Thoracic aorta (tissue), 2 donors: ENCODE results near the gene SSUH2. TPM values are rescaled to one million over a fixed set of nuclear protein-coding genes. Genes with fewer than 3 reads are reported as not detected.

Experiments used
- ATAC-seq: fragments of 150-250 bp; one replicate; pipeline ENCODE4 v1.8.0; 2017; ENCODE audit warnings: low read depth; ENCODE audit not compliant: insufficient number of reproducible peaks, low FRiP score
- DNase-seq: peaks from one replicate; pipeline ENCODE4 v3.0.0-alpha.2; 2020; ENCODE audit warnings: low spot score
- H3K27ac ChIP-seq, 2 donors: fragments of 200-600 bp; sonication (generic); 1 replicate in 1 of 2; 2 replicates in 1 of 2; pipeline ENCODE4 v1.5.1; 2016; ENCODE audit warnings: mild to moderate bottlenecking in 2 of 2, moderate library complexity in 2 of 2
- H3K27me3 ChIP-seq: fragments of 200-600 bp; sonication (generic); replicated peaks from 2 replicates; pipeline ENCODE4 v1.6.0; 2016; ENCODE audit warnings: mild to moderate bottlenecking; ENCODE audit not compliant: insufficient read depth
- H3K36me3 ChIP-seq: fragments of 200-600 bp; sonication (generic); one replicate; pipeline ENCODE4 v1.5.1; 2016
- H3K4me1 ChIP-seq, 2 donors: fragments of 200-600 bp; sonication (generic); 1 replicate in 1 of 2; 2 replicates in 1 of 2; pipeline versions ENCODE4 v1.5.1 to v1.6.0; 2016; ENCODE audit warnings: low read depth in 2 of 2, mild to moderate bottlenecking in 1 of 2; ENCODE audit not compliant: control insufficient read depth in 1 of 2
- H3K4me3 ChIP-seq: fragments of 200-600 bp; sonication (generic); 2 replicates; pipeline ENCODE4 v1.5.1; 2016; ENCODE audit warnings: mild to moderate bottlenecking
- H3K9me3 ChIP-seq: fragments of 200-600 bp; sonication (generic); 2 replicates; pipeline ENCODE4 v1.5.1; 2016
- CTCF ChIP-seq: fragments of 200-600 bp; sonication (generic); IDR thresholded peaks from one replicate; pipeline ENCODE4 v1.5.1; 2019; ENCODE audit warnings: antibody characterized with exemption
- total RNA-seq, 2 donors: library from RNA; depleted of rRNA; stranded (reverse); fragments of >200 nt; gene quantifications; one replicate each; pipeline versions ENCODE4 v1.1.0 to v1.2.3, GENCODE V29; 2016

The SSUH2 gene
- total RNA-seq, 2 donors from 2014 or later: 0.14 TPM; not detected in 1

GRCh38 chr3:8617921-8618320 lies 26.7 kb downstream of the SSUH2 start:
- Histone ChIP-seq H3K36me3 (no peaks in the 10 kb centered on the region), H3K27ac (no peak overlapping the region), H3K4me1 (peaks cover 9 to 25% of the 10 kb centered on the region in 2 donors), H3K9me3 (no peaks in the 10 kb centered on the region), H3K4me3 (no peak overlapping the region), H3K27me3 (no peaks in the 10 kb centered on the region)
- DNase-seq (no peak), ATAC-seq (no peak)
- no peak for TF ChIP-seq CTCF

- no peak for DNase-seq
- H3K9me3 ChIP-seq: no peaks in the 10 kb centered on the region
- H3K36me3 ChIP-seq: no peaks in the 10 kb centered on the region
- no peak overlapping the region for H3K4me3 ChIP-seq
- no peak overlapping the region for H3K27ac ChIP-seq
- peaks cover 9 to 20% of the 10 kb centered on the region in 2 donors for H3K4me1 ChIP-seq
- TF ChIP-seq CTCF: no peak
- no peak for ATAC-seq
- no peaks in the 10 kb centered on the region for H3K27me3 ChIP-seq
Observed at GRCh38 chr3:8610951-8611350, 33.6 kb downstream of the SSUH2 start.

- ATAC-seq: no peak
- H3K27ac ChIP-seq: no peak overlapping the region
- no peak for TF ChIP-seq CTCF
Observed at GRCh38 chr3:8608791-8609467, 35.7 kb downstream of the SSUH2 start.

GRCh38 chr3:8608041-8608790 lies 36.4 kb downstream of the SSUH2 start:
- Histone ChIP-seq H3K4me3 (no peak overlapping the region), H3K4me1 (peaks cover 9 to 28% of the 10 kb centered on the region in 2 donors), H3K9me3 (no peaks in the 10 kb centered on the region), H3K27ac (no peak overlapping the region), H3K36me3 (no peaks in the 10 kb centered on the region), H3K27me3 (no peaks in the 10 kb centered on the region)
- DNase-seq: no peak
- ATAC-seq: no peak
- TF ChIP-seq CTCF: no peak

More at GRCh38 chr3:8608791-8609467, 35.7 kb downstream of the SSUH2 start:
- Histone ChIP-seq H3K4me1 (peaks cover 9 to 23% of the 10 kb centered on the region in 2 donors), H3K27me3 (no peaks in the 10 kb centered on the region), H3K4me3 (no peak overlapping the region), H3K9me3 (no peaks in the 10 kb centered on the region), H3K36me3 (no peaks in the 10 kb centered on the region)
- DNase-seq: no peak

- no peak for DNase-seq
- H3K4me3 ChIP-seq: peak overlapping the region; percentile 13
Observed at GRCh38 chr3:8607234-8608040, 37.2 kb downstream of the SSUH2 start.

More at GRCh38 chr3:8607234-8608040, 37.2 kb downstream of the SSUH2 start:
- TF ChIP-seq CTCF: peak; percentile 73
- Histone ChIP-seq H3K36me3 (no peaks in the 10 kb centered on the region), H3K27ac (no peak overlapping the region), H3K9me3 (no peaks in the 10 kb centered on the region), H3K27me3 (no peaks in the 10 kb centered on the region), H3K4me1 (peaks cover 9 to 30% of the 10 kb centered on the region in 2 donors)
- ATAC-seq: peak; percentile 39
